ENCODE data around the gene CDK14. TPM values are rescaled to one million over a fixed set of nuclear protein-coding genes. Genes with fewer than 3 reads are reported as not detected.

Gene CDK14
- total RNA-seq, 4 donors from 2014 or later, result 3.5 to 5.1 (median 3.9) TPM

- WGBS, result 81% methylated on average over 4 of the region's 4 CpGs
- TF ChIP-seq EP300 (IDR thresholded peaks at IDR 0.05), result no peak
- no peak for TF ChIP-seq POLR2AphosphoS5 (IDR thresholded peaks at IDR 0.05)
- TF ChIP-seq CTCF (IDR thresholded peaks at IDR 0.05), result no peak
- Histone ChIP-seq H3K27me3 (no peaks in the 10 kb centered on the region), H3K9me3 (no peaks in the 10 kb centered on the region), H3K4me3 (no peak overlapping the region), H3K36me3 (no peaks in the 10 kb centered on the region), H3K4me1 (no peaks in the 10 kb centered on the region), H3K27ac (no peak overlapping the region)
- DNase-seq (ENCODE audit: low spot score in 2 of 2), result no peak
These were observed 408.9 kb downstream of the CDK14 start for GRCh38 chr7:91005024-91005423.

GRCh38 chr7:91005841-91006240, 409.7 kb downstream of the CDK14 start:
- DNase-seq (ENCODE audit: low spot score in 2 of 2), result no peak
- Histone ChIP-seq H3K36me3 (no peaks in the 10 kb centered on the region), H3K9me3 (no peaks in the 10 kb centered on the region), H3K4me3 (no peak overlapping the region), H3K4me1 (no peaks in the 10 kb centered on the region), H3K27ac (no peak overlapping the region), H3K27me3 (no peaks in the 10 kb centered on the region)
- 77% methylated on average over 9 of the region's 9 CpGs for WGBS
- no peak for TF ChIP-seq POLR2A (IDR thresholded peaks at IDR 0.05)
- TF ChIP-seq POLR2AphosphoS5 (IDR thresholded peaks at IDR 0.05), result no peak
- TF ChIP-seq EP300 (IDR thresholded peaks at IDR 0.05), result no peak
- TF ChIP-seq CTCF (IDR thresholded peaks at IDR 0.05), result no peak

GRCh38 chr7:91007371-91007770, 411.2 kb downstream of the CDK14 start:
- Histone ChIP-seq H3K27ac (no peak overlapping the region), H3K36me3 (no peaks in the 10 kb centered on the region), H3K9me3 (no peaks in the 10 kb centered on the region), H3K4me1 (no peaks in the 10 kb centered on the region), H3K27me3 (no peaks in the 10 kb centered on the region), H3K4me3 (no peak overlapping the region)
- TF ChIP-seq CTCF (IDR thresholded peaks at IDR 0.05), result no peak
- no peak for TF ChIP-seq POLR2AphosphoS5 (IDR thresholded peaks at IDR 0.05)
- no peak for TF ChIP-seq POLR2A (IDR thresholded peaks at IDR 0.05)
- TF ChIP-seq EP300 (IDR thresholded peaks at IDR 0.05), result no peak
- no peak for DNase-seq (ENCODE audit: low spot score in 2 of 2)
- WGBS, result 64% methylated on average over 1 of the region's 1 CpG

GRCh38 chr7:91013078-91013477, 417.0 kb downstream of the CDK14 start:
- Histone ChIP-seq H3K36me3 (no peaks in the 10 kb centered on the region), H3K4me1 (no peaks in the 10 kb centered on the region), H3K9me3 (no peaks in the 10 kb centered on the region), H3K27me3 (no peaks in the 10 kb centered on the region), H3K27ac (no peak overlapping the region), H3K4me3 (no peak overlapping the region)
- no peak for DNase-seq (ENCODE audit: low spot score in 2 of 2)
- WGBS, result 83% methylated on average over 1 of the region's 1 CpG
- TF ChIP-seq POLR2A (IDR thresholded peaks at IDR 0.05), result no peak
- no peak for TF ChIP-seq CTCF (IDR thresholded peaks at IDR 0.05)
- no peak for TF ChIP-seq POLR2AphosphoS5 (IDR thresholded peaks at IDR 0.05)
- no peak for TF ChIP-seq EP300 (IDR thresholded peaks at IDR 0.05)

- Histone ChIP-seq H3K4me3 (no peak overlapping the region), H3K4me1 (no peaks in the 10 kb centered on the region), H3K9me3 (no peaks in the 10 kb centered on the region), H3K27me3 (no peaks in the 10 kb centered on the region), H3K36me3 (no peaks in the 10 kb centered on the region), H3K27ac (no peak overlapping the region)
- 89% methylated on average over 2 of the region's 2 CpGs for WGBS
- no peak for DNase-seq (ENCODE audit: low spot score in 2 of 2)
- TF ChIP-seq POLR2AphosphoS5 (IDR thresholded peaks at IDR 0.05) (no peak), POLR2A (IDR thresholded peaks at IDR 0.05) (no peak), CTCF (IDR thresholded peaks at IDR 0.05) (no peak), EP300 (IDR thresholded peaks at IDR 0.05) (no peak)
These were observed 423.7 kb downstream of the CDK14 start for GRCh38 chr7:91019686-91020385.
